Measurements from ENCODE around the gene CDH26.
A peak's percentile ranks its signal among the peaks of the same experiment; 100 is the strongest.

The CDH26 gene

GRCh38 chr20:59936409-59936808, 21.8 kb upstream of the CDH26 start:
- Mint-ChIP-seq H3K9me3 (no peaks in the 10 kb centered on the region), H3K27me3 (peaks cover 2% of the 10 kb centered on the region), H3K27ac (no peak overlapping the region), H3K36me3 (ENCODE audit: low read depth) (peaks cover 13% of the 10 kb centered on the region), H3K4me3 (no peak overlapping the region), H3K4me1 (ENCODE audit: low read depth) (peaks cover 28% of the 10 kb centered on the region)
- intact Hi-C loops (cut with micrococcal nuclease): no loop called here

- H3K27ac Mint-ChIP-seq: no peak overlapping the region
- intact Hi-C loops (cut with micrococcal nuclease): no loop called here
- no peaks in the 10 kb centered on the region for H3K9me3 Mint-ChIP-seq
- H3K4me3 Mint-ChIP-seq: no peak overlapping the region
- H3K36me3 Mint-ChIP-seq (ENCODE audit: low read depth): peaks cover 13% of the 10 kb centered on the region
- peaks cover 2% of the 10 kb centered on the region for H3K27me3 Mint-ChIP-seq
- peaks cover 35% of the 10 kb centered on the region for H3K4me1 Mint-ChIP-seq (ENCODE audit: low read depth)
Observed at GRCh38 chr20:59937150-59937549, 21.1 kb upstream of the CDH26 start.

GRCh38 chr20:59938221-59938620, 20.0 kb upstream of the CDH26 start:
- H3K4me1 Mint-ChIP-seq (ENCODE audit: low read depth): peaks cover 37% of the 10 kb centered on the region
- intact Hi-C loops (cut with micrococcal nuclease): no loop called here
- no peaks in the 10 kb centered on the region for H3K27me3 Mint-ChIP-seq
- peak overlapping the region; percentile 67 for H3K27ac Mint-ChIP-seq
- H3K4me3 Mint-ChIP-seq: peak overlapping the region; percentile 95
- peaks cover 13% of the 10 kb centered on the region for H3K36me3 Mint-ChIP-seq (ENCODE audit: low read depth)
- H3K9me3 Mint-ChIP-seq: no peaks in the 10 kb centered on the region

GRCh38 chr20:59938696-59939051, 19.5 kb upstream of the CDH26 start:
- H3K4me3 Mint-ChIP-seq: peak overlapping the region; percentile 95
- H3K36me3 Mint-ChIP-seq (ENCODE audit: low read depth): peaks cover 15% of the 10 kb centered on the region
- H3K27ac Mint-ChIP-seq: peak overlapping the region; percentile 67
- H3K9me3 Mint-ChIP-seq: no peaks in the 10 kb centered on the region
- no peaks in the 10 kb centered on the region for H3K27me3 Mint-ChIP-seq
- H3K4me1 Mint-ChIP-seq (ENCODE audit: low read depth): peaks cover 37% of the 10 kb centered on the region
- intact Hi-C loops (cut with micrococcal nuclease): no loop called here

GRCh38 chr20:59939052-59939878, 19.0 kb upstream of the CDH26 start:
- no peaks in the 10 kb centered on the region for H3K27me3 Mint-ChIP-seq
- intact Hi-C loops (cut with micrococcal nuclease): no loop called here
- H3K27ac Mint-ChIP-seq: peak overlapping the region; percentile 100
- peak overlapping the region; percentile 95 for H3K4me3 Mint-ChIP-seq
- no peaks in the 10 kb centered on the region for H3K9me3 Mint-ChIP-seq
- H3K4me1 Mint-ChIP-seq (ENCODE audit: low read depth): peaks cover 37% of the 10 kb centered on the region
- H3K36me3 Mint-ChIP-seq (ENCODE audit: low read depth): peaks cover 21% of the 10 kb centered on the region

- Mint-ChIP-seq H3K4me1 (ENCODE audit: low read depth) (peaks cover 41% of the 10 kb centered on the region), H3K36me3 (ENCODE audit: low read depth) (peaks cover 26% of the 10 kb centered on the region), H3K27me3 (no peaks in the 10 kb centered on the region), H3K4me3 (peak overlapping the region; percentile 95), H3K9me3 (no peaks in the 10 kb centered on the region), H3K27ac (peak overlapping the region; percentile 100)
- intact Hi-C loops (cut with micrococcal nuclease): loop anchor here (10.0 kb wide), 1 partner anchor 115 kb away; no protein-coding TSS in a partner anchor
Observed at GRCh38 chr20:59939879-59940128, 18.4 kb upstream of the CDH26 start.

- intact Hi-C loops (cut with micrococcal nuclease): loop anchor here (10.0 kb wide), 1 partner anchor 114 kb away; no protein-coding TSS in a partner anchor
- peak within 1 kb of the TSS; percentile 100 for H3K27ac Mint-ChIP-seq
- peak within 1 kb of the TSS; percentile 95 for H3K4me3 Mint-ChIP-seq
- no peaks in the 10 kb centered on the region for H3K27me3 Mint-ChIP-seq
- H3K4me1 Mint-ChIP-seq (ENCODE audit: low read depth): peaks cover 42% of the 10 kb centered on the region
- H3K36me3 Mint-ChIP-seq (ENCODE audit: low read depth): peaks cover 28% of the 10 kb centered on the region
- no peaks in the 10 kb centered on the region for H3K9me3 Mint-ChIP-seq
Observed at GRCh38 chr20:59940129-59940955, 17.9 kb upstream of the CDH26 start, which contains the start of the genes FAM217B and PPP1R3D. FAM217B (plus strand) TSS chr20:59940389; CDS start chr20:59943944, 3,555 bp downstream. PPP1R3D (minus strand) TSS chr20:59940305; CDS start chr20:59939931, 374 bp downstream.

- peaks cover 41% of the 10 kb centered on the region for H3K4me1 Mint-ChIP-seq (ENCODE audit: low read depth)
- H3K36me3 Mint-ChIP-seq (ENCODE audit: low read depth): peaks cover 28% of the 10 kb centered on the region
- intact Hi-C loops (cut with micrococcal nuclease): loop anchor here (10.0 kb wide), 1 partner anchor 114 kb away; no protein-coding TSS in a partner anchor
- peak overlapping the region; percentile 100 for H3K27ac Mint-ChIP-seq
- H3K9me3 Mint-ChIP-seq: no peaks in the 10 kb centered on the region
- no peaks in the 10 kb centered on the region for H3K27me3 Mint-ChIP-seq
- peak overlapping the region; percentile 95 for H3K4me3 Mint-ChIP-seq
Observed at GRCh38 chr20:59940956-59941294, 17.3 kb upstream of the CDH26 start.

- H3K36me3 Mint-ChIP-seq (ENCODE audit: low read depth): peaks cover 28% of the 10 kb centered on the region
- H3K4me3 Mint-ChIP-seq: no peak overlapping the region
- H3K27me3 Mint-ChIP-seq: no peaks in the 10 kb centered on the region
- H3K4me1 Mint-ChIP-seq (ENCODE audit: low read depth): peaks cover 40% of the 10 kb centered on the region
- intact Hi-C loops (cut with micrococcal nuclease): loop anchor here (10.0 kb wide), 1 partner anchor 113 kb away; no protein-coding TSS in a partner anchor
- no peaks in the 10 kb centered on the region for H3K9me3 Mint-ChIP-seq
- no peak overlapping the region for H3K27ac Mint-ChIP-seq
Observed at GRCh38 chr20:59942245-59942644, 16.0 kb upstream of the CDH26 start.

GRCh38 chr20:59944726-59945125, 13.5 kb upstream of the CDH26 start:
- Mint-ChIP-seq H3K27me3 (no peaks in the 10 kb centered on the region), H3K4me3 (no peak overlapping the region), H3K27ac (no peak overlapping the region), H3K4me1 (ENCODE audit: low read depth) (peaks cover 36% of the 10 kb centered on the region), H3K9me3 (no peaks in the 10 kb centered on the region), H3K36me3 (ENCODE audit: low read depth) (peaks cover 21% of the 10 kb centered on the region)
- intact Hi-C loops (cut with micrococcal nuclease): loop anchor here (5.0 to 10.0 kb wide), 2 partner anchors 110 to 318 kb away; no protein-coding TSS in a partner anchor

- intact Hi-C loops (cut with micrococcal nuclease): loop anchor here (5.0 to 10.0 kb wide), 2 partner anchors 110 to 317 kb away; no protein-coding TSS in a partner anchor
- Mint-ChIP-seq H3K36me3 (ENCODE audit: low read depth) (peaks cover 23% of the 10 kb centered on the region), H3K9me3 (no peaks in the 10 kb centered on the region), H3K27me3 (no peaks in the 10 kb centered on the region), H3K27ac (no peak overlapping the region), H3K4me1 (ENCODE audit: low read depth) (peaks cover 36% of the 10 kb centered on the region), H3K4me3 (no peak overlapping the region)
Observed at GRCh38 chr20:59945175-59945574, 13.0 kb upstream of the CDH26 start.

- Mint-ChIP-seq H3K36me3 (ENCODE audit: low read depth) (peaks cover 23% of the 10 kb centered on the region), H3K27ac (no peak overlapping the region), H3K9me3 (no peaks in the 10 kb centered on the region), H3K4me3 (no peak overlapping the region), H3K27me3 (no peaks in the 10 kb centered on the region), H3K4me1 (ENCODE audit: low read depth) (peaks cover 36% of the 10 kb centered on the region)
- intact Hi-C loops (cut with micrococcal nuclease): loop anchor here (5.0 to 10.0 kb wide), 2 partner anchors 109 to 317 kb away; no protein-coding TSS in a partner anchor
Observed at GRCh38 chr20:59945731-59946130, 12.5 kb upstream of the CDH26 start.

GRCh38 chr20:59947376-59947775, 10.8 kb upstream of the CDH26 start:
- peaks cover 37% of the 10 kb centered on the region for H3K36me3 Mint-ChIP-seq (ENCODE audit: low read depth)
- H3K27me3 Mint-ChIP-seq: no peaks in the 10 kb centered on the region
- H3K4me3 Mint-ChIP-seq: no peak overlapping the region
- intact Hi-C loops (cut with micrococcal nuclease): loop anchor here (5.0 to 10.0 kb wide), 2 partner anchors 107 to 315 kb away; no protein-coding TSS in a partner anchor
- H3K27ac Mint-ChIP-seq: peak overlapping the region; percentile 32
- peaks cover 21% of the 10 kb centered on the region for H3K4me1 Mint-ChIP-seq (ENCODE audit: low read depth)
- no peaks in the 10 kb centered on the region for H3K9me3 Mint-ChIP-seq

- Mint-ChIP-seq H3K4me3 (no peak overlapping the region), H3K36me3 (ENCODE audit: low read depth) (peaks cover 37% of the 10 kb centered on the region), H3K9me3 (no peaks in the 10 kb centered on the region), H3K27me3 (no peaks in the 10 kb centered on the region), H3K4me1 (ENCODE audit: low read depth) (peaks cover 21% of the 10 kb centered on the region), H3K27ac (no peak overlapping the region)
- intact Hi-C loops (cut with micrococcal nuclease): loop anchor here (5.0 to 10.0 kb wide), 2 partner anchors 107 to 314 kb away; no protein-coding TSS in a partner anchor
Observed at GRCh38 chr20:59948212-59948611, 10.0 kb upstream of the CDH26 start.

Data from dendritic cell treated with granulocyte-macrophage colony-stimulating factor and Interleukin-4, amounts not matched to agents 40 ng/mL and 50 ng/mL, for 4 days (primary cell).